ENCODE results near the gene DNAH2. TPM values are rescaled to one million over a fixed set of nuclear protein-coding genes. Genes with fewer than 3 reads are reported as not detected.
"Not testable (repeated sequence)": the region's sequence is repeated elsewhere in the genome, so short reads cannot be mapped to it uniquely, and the experiment has no call there.

The DNAH2 gene
- total RNA-seq, 1 experiment from 2014 or later: under 0.01 TPM

DNA sequence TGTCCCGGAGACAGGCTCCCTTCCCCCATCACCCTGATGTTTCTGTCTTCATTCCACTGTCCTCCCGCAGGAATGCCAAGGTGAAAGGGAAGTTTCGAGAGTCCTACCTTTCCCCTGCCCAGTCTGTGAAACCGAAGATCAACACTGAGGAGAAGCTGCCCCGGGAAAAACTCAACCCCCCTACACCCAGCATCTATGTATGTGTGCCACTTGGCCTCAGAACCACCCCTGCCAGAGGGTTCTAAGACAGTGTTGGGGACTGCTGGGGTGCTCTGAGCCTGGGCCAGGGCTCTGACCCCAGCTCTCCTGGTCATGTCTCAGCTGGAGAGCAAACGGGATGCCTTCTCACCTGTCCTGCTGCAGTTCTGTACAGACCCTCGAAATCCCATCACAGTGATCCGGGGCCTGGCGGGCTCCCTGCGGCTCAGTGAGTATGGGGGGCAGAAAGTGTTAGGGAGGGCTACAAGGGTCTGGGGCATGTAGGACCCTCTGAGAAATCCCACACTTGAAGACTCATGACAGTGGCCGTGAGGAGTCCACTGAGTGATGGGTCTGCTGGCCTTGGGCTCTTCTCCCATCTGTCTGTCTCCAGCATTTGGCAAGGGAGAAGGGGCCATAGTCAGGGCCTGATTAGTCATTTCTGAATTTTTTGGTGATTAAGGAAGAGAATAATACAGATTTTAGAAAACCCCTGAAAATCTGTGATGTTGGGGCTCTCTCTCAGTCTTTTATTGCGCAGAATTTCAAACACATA, 132.4 kb downstream of the DNAH2 start:
- DNase-seq (ENCODE audit: low read depth): no peak

DNA sequence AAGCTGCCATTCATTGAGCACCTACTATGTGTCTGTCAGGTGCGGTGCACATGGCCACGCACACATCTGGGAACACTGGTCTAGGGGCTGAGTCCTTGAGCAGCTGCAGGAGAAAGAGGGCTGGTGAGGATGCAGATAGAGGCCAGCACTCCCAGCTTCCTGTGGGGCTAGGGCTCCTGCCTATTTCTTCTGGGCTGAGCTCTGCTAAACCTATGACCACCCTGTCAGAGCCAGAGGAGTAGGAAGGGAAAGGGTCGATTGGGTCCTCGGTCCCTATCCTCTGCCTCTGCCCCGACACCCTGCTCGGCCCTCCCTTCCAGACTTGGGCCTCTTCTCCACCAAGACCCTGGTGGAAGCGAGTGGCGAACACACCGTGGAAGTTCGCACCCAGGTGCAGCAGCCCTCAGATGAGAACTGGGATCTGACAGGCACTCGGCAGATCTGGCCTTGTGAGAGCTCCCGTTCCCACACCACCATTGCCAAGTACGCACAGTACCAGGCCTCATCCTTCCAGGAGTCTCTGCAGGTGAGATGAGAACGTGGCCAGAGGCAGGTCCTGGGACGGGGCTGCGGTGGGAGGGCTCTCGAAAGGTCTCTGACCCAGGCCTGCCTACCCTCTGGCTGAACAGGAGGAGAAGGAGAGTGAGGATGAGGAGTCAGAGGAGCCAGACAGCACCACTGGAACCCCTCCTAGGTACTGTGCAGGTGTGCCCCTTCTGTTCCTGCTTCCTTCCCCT, 133.3 kb downstream of the DNAH2 start:
- DNase-seq (ENCODE audit: low read depth): no peak

DNA sequence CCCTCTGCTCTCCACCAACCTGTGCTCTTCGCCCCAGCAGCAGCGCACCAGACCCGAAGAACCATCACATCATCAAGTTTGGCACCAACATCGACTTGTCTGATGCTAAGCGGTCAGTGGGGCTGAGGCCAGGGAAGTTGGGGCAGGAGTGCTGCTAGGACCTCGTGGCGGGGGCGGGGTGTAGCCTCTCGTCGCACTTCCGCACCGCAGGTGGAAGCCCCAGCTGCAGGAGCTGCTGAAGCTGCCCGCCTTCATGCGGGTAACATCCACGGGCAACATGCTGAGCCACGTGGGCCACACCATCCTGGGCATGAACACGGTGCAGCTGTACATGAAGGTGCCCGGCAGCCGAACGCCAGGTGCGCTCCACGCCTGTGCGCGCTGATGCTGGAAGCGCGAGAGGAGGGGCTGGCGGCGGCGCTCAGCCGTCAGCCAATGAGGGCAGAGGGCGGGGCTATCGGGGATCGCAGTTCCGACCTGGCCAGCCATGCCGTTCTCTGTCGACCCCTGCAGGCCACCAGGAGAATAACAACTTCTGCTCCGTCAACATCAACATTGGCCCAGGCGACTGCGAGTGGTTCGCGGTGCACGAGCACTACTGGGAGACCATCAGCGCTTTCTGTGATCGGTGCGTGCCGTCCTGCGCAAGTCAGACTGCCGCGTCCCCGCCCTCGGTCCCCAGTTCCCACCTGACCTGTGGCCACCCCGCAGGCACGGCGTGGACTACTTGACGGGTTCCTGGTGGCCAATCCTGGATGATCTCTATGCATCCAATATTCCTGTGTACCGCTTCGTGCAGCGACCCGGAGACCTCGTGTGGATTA, 134.1 kb downstream of the DNAH2 start:
- peak; percentile 84 for DNase-seq (ENCODE audit: low read depth)

DNA sequence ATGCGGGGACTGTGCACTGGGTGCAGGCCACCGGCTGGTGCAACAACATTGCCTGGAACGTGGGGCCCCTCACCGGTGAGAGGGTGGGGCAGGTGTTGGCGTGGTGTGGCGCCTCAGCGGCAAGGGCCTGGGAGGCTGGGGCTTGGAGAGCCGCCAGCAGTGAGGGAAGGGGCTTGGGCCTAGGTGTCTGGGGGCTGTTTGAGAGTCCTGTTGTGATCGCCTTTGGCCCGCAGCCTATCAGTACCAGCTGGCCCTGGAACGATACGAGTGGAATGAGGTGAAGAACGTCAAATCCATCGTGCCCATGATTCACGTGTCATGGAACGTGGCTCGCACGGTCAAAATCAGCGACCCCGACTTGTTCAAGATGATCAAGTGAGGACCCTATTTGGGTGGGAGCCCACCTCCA, 134.7 kb downstream of the DNAH2 start:
- no peak for DNase-seq (ENCODE audit: low read depth)

DNA sequence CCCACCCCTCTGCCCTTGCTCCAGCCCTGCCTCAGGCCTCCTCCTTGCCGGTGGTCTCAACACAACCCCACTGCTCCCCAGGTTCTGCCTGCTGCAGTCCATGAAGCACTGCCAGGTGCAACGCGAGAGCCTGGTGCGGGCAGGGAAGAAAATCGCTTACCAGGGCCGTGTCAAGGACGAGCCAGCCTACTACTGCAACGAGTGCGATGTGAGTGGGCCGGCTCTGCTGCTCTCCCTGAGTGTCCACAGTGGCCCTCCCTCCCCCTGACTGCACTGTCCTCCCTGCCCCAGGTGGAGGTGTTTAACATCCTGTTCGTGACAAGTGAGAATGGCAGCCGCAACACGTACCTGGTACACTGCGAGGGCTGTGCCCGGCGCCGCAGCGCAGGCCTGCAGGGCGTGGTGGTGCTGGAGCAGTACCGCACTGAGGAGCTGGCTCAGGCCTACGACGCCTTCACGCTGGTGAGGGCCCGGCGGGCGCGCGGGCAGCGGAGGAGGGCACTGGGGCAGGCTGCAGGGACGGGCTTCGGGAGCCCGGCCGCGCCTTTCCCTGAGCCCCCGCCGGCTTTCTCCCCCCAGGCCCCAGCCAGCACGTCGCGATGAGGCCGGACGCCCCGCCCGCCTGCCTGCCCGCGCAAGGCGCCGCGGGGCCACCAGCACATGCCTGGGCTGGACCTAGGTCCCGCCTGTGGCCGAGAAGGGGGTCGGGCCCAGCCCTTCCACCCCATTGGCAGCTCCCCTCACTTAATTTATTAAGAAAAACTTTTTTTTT, 135.6 kb downstream of the DNAH2 start:
- DNase-seq (ENCODE audit: low read depth): no peak

DNA sequence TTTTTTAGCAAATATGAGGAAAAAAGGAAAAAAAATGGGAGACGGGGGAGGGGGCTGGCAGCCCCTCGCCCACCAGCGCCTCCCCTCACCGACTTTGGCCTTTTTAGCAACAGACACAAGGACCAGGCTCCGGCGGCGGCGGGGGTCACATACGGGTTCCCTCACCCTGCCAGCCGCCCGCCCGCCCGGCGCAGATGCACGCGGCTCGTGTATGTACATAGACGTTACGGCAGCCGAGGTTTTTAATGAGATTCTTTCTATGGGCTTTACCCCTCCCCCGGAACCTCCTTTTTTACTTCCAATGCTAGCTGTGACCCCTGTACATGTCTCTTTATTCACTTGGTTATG, 136.1 kb downstream of the DNAH2 start:
- DNase-seq (ENCODE audit: low read depth): no peak

DNA sequence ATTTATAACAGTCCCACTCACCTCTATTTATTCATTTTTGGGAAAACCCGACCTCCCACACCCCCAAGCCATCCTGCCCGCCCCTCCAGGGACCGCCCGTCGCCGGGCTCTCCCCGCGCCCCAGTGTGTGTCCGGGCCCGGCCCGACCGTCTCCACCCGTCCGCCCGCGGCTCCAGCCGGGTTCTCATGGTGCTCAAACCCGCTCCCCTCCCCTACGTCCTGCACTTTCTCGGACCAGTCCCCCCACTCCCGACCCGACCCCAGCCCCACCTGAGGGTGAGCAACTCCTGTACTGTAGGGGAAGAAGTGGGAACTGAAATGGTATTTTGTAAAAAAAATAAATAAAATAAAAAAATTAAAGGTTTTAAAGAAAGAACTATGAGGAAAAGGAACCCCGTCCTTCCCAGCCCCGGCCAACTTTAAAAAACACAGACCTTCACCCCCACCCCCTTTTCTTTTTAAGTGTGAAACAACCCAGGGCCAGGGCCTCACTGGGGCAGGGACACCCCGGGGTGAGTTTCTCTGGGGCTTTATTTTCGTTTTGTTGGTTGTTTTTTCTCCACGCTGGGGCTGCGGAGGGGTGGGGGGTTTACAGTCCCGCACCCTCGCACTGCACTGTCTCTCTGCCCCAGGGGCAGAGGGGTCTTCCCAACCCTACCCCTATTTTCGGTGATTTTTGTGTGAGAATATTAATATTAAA, 136.7 kb downstream of the DNAH2 start:
- DNase-seq (ENCODE audit: low read depth): no peak

DNA sequence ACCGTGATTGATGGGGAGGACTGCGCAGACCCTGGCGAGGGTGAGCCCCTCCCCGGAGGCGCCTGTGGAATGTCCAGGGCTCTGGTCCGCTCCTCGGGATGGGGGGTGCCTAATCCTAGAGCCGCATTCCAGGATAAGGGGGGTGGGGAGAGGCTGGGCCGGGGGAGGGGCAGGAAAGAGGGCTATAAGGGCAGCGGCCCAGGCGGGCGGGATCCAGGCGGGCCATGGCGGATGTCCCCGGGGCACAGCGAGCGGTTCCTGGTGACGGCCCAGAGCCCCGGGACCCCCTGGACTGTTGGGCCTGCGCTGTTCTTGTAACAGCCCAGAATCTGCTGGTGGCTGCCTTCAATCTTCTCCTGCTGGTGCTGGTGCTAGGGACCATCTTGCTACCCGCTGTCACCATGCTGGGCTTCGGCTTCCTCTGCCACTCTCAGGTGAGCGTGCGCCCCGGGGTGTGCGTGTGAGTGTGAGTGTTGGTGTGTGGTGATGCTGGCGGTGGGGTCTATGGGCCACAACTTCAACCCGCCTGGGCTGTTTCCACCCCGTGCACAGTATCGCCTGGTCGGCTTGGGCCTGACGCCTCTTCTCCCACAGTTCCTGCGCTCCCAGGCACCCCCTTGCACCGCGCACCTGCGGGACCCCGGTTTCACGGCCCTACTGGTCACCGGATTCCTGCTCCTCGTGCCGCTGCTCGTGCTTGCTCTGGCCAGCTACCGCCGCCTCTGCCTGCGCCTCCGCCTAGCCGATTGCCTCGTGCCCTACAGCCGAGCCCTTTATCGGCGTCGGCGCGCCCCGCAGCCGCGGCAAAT, 137.5 kb downstream of the DNAH2 start, which contains the start of gene TMEM88:
TMEM88 (plus strand) TSS at position 216 of the 809 bp plus-strand sequence; CDS start at position 225, 9 bp downstream.
- no peak for DNase-seq (ENCODE audit: low read depth)

DNA sequence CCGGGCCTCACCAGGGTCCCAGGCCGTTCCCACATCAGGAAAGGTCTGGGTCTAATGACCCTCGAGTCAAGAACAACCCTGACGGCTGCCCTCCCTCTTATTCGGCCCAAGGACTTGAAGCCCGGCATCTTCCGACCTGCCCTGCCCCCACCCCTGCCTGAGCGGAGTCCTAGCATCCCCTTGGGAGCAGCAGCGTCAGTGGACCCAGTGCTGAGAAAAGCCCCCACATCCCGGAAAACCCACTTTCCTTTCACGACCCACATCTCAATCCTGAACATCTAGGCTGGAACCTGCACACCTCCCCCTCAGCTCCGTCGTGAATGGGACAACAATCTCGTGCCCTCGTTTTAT, 138.1 kb downstream of the DNAH2 start:
- no peak for DNase-seq (ENCODE audit: low read depth)

DNA sequence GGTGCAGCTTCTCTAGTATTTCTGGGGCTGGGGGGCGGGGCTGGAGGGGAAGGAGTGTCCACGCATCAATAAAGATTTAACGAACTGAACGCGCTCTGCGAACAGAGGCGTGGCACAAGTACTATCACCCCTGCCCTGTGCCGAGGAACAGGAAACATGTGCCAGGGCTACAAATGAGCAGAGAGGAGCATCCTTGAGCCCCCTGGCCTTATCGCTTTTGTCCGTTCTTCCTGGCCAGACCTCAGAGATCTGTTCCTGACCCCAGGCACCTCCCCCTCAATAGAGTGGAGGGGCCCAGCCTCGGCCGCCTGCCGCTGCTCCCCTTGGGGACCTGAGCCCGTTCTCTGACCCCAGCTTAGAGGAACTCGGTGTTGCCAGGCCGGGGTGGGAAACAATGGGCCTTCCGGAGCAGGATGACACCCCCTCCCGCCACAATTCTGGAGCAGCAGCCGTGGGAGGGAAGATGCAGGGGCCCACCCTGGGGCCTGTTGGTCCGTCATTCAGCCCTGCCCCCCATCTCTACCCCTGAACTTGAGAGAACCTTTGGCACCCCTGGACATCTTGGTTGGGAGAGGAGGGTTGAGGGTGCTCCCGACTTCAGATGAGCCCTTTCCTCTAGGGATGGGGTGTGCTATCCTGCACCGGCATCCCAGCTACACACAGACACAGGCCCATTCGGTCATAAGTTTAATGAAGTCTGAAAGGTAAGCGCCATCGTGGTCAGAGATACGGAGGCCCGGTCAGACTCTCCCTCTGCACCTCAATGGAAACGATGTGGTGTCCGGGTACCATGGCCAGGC, 138.7 kb downstream of the DNAH2 start:
- DNase-seq (ENCODE audit: low read depth): no peak

DNA sequence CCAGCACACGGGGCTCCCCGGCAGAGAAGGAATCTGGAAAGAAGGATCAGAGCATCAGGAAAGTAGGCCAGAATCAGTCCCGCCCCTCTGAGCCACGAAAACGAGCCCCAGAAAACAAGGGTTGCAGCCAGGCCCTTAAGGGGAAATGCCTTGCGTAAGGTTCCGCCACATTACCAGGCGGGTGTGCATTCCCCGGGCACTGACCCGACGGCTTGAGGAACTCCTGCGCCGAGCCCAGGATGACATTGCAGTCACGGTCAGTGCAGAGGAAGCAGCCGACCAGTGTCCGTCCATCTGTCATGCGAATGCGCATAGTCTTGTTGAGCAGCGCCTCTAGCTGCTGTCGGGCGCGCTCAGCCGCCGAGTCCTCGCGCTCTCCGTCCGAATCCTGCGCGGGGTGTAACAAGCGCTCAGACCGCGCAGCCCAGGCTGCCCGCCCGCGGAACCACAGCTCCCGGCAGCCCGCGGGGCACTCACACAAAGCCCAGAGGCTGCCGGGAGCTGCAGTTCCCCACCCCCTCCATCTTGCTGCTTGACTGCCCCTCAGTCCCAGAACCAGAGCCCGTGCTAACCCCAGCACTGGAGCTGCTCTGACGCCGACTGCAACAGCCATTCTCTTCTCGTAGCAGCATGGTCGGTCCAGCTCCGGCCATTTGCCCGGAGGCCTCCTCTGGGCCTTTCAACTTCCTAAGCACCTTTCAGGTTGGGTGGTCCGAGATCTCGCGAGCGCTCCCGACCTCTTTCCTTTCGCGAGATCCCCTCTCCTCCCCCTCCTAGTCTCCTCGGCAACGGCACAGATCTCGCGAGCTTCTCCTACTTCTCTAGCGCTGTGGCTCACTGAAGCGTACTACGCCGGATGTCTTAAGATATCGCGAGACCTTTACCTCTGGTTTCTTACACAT, 139.5 kb downstream of the DNAH2 start, which contains the start of gene NAA38:
NAA38 (minus strand) TSS at position 749 of the 902 bp plus-strand sequence; CDS start at position 653, 96 bp downstream.
- DNase-seq (ENCODE audit: low read depth): peak; percentile 96

DNA sequence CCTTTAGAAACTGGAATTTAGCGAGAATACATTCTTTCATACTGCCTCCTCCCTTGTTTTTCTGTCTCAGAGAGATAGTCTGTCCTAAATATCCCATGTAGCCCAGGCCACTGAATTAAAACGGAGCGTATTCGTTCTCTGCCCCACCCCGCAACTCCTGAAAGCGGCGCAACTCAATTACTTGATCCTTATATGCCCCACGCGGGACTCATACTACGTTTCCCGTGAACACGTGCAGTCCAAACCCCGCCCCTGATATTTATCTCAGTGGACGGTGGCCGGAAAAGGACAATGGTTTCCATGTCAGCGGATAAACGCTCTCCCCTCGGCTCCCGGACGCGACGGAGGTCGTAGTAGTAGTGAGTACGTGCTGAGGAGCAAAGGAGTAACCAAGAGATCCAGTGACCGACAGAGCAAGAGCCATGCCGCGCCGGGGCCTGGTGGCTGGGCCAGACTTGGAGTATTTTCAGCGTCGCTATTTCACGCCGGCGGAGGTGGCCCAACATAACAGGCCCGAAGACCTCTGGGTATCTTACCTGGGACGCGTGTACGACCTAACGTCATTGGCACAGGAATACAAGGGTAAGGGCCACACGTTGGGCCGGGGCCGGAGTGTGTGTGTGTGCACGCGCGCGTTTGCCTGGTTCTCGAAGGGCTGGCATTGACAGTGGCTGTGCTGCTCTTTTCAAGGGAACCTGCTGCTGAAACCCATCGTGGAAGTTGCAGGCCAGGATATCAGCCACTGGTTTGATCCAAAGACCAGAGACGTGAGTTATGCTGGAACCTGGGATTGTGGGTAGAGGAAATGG, 140.4 kb downstream of the DNAH2 start, which contains the start of gene CYB5D1:
CYB5D1 (plus strand) TSS at position 291 of the 809 bp plus-strand sequence; CDS start at position 423, 132 bp downstream.
- DNase-seq (ENCODE audit: low read depth): peak; percentile 88

DNA sequence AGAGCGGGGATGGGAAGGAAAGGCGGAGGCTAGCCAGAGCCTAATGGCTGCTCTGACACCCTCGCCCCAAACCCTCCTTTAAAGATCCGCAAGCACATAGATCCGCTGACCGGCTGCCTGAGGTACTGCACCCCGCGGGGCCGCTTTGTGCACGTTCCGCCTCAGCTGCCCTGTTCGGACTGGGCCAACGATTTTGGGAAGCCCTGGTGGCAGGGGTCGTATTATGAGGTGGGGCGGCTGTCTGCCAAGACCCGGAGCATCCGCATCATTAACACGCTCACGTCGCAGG, 140.9 kb downstream of the DNAH2 start:
- peak; percentile 50 for DNase-seq (ENCODE audit: low read depth)

DNA sequence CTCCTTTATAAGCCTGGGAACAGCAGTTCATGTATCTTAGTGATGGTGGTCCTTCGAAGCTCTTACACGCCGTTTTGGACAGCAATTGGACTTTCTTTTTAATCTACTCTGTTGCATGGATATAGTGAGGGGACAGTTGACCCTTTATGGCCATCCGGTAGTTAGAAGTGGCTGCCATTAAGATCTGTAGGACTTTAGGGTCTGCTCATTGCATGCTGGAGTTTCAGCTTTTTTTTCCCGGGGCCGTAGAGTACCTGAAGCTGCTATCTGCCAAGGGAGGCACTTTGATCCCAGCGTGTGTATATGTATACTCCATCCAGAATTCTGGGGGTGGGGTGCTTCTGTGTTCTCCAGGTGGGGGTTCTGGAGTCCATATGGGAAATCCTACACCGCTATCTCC, 141.5 kb downstream of the DNAH2 start:
- DNase-seq (ENCODE audit: low read depth): no peak

DNA sequence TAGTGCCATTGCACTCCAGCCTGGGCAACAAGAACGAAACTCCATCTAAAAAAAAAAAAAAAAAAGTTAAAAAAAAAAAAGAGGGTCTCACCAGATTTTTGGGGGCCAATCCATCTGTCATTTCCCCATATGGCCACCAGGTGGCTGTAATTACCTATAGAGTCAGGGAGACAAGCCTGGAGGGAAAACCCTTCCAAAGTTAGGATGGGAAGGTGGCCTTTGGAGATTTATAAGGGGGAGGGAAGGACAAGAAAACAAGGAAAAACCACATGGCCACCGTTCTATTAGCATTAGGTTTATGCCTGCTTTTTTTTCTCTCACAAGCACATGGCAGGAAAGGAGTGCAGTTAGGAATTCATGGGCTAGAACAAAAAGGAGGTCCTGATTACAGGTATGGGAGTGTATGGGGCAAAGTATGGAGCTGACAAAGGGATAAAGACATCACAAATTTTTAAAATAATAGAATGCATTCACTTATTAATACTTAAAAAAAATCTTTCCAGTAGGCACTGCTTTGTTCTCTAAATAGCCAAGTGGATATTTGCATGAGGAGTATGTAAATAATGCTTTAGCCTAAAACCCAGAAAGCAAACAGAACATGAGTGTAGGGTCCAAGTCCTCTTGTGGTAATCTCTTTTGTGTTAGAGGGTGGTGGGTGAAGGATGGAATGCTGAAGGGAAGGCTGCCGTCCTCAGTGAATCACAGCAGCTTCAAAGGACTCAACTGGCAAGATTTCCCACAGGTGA, 145.3 kb downstream of the DNAH2 start:
- DNase-seq (ENCODE audit: low read depth): no peak

DNA sequence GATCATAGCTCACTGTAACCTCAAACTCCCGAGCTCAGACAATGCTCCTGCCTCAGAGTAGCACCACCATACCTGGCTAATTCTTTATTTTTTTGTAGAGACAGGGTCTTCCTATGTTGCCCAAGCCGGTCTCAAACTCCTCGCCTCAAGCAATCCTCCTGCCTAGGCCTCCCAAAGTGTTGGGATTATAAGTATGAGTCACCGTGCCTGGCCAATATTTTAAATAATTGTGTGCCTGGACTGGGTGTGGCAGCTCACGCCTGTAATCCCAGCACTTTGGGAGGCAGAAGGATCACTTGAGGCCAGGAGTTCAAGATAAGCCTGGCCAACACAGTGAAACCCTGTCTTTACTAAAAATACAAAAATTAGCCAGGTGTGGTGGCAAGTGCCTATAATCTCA, 146.8 kb downstream of the DNAH2 start:
- DNase-seq (ENCODE audit: low read depth): not testable (repeated sequence)

All from Daoy (cell line).